ENCODE measurements around the gene NEDD1. TPM values are rescaled to one million over a fixed set of nuclear protein-coding genes. Genes with fewer than 3 reads are reported as not detected.

The NEDD1 gene
- total and polyA plus RNA-seq, 4 donors: 4.9 to 34.1 (median 10.3) TPM

DNA sequence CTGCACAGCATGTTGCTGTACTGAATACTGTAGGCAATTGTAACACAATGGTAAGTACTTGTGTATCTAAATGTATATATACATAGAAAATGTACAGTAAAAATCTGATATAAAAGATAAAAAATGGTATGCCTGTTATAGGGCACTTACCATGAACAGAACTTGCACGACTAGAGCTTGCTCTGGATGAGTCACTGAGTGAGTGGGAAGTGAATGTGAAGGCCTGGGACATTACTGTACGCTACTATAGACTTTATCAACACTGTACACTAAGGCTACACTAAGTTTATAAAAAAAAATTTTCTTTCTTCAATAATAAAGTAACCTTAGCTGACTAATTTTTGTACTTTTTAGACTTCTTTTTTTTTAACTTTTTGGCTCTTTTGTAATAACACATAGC, 24.2 kb upstream of the NEDD1 start:
- H3K27me3 ChIP-seq (ENCODE audit: control insufficient read depth in 3 of 3, insufficient read depth in 3 of 3, low read length in 2 of 3): no peaks in the 10 kb centered on the region
- H3K36me3 ChIP-seq (ENCODE audit: control insufficient read depth in 4 of 4, insufficient read depth in 4 of 4, low read length in 4 of 4): no peaks in the 10 kb centered on the region
- no peak overlapping the region for H3K27ac ChIP-seq (ENCODE audit: low read depth in 1 of 2, low read length in 1 of 2)
- TF ChIP-seq, protein P1, sequence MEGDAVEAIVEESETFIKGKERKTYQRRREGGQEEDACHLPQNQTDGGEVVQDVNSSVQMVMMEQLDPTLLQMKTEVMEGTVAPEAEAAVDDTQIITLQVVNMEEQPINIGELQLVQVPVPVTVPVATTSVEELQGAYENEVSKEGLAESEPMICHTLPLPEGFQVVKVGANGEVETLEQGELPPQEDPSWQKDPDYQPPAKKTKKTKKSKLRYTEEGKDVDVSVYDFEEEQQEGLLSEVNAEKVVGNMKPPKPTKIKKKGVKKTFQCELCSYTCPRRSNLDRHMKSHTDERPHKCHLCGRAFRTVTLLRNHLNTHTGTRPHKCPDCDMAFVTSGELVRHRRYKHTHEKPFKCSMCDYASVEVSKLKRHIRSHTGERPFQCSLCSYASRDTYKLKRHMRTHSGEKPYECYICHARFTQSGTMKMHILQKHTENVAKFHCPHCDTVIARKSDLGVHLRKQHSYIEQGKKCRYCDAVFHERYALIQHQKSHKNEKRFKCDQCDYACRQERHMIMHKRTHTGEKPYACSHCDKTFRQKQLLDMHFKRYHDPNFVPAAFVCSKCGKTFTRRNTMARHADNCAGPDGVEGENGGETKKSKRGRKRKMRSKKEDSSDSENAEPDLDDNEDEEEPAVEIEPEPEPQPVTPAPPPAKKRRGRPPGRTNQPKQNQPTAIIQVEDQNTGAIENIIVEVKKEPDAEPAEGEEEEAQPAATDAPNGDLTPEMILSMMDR (IDR thresholded peaks at IDR 0.05; ENCODE audit: control extremely low read depth, extremely low read depth): no peak
- peaks cover 0 to 3% (median 0%) of the 10 kb centered on the region in 4 donors for H3K9me3 ChIP-seq (ENCODE audit: control insufficient read depth in 4 of 4, insufficient read depth in 3 of 4, low read length in 3 of 4)
- WGBS, 2 donors: 74 to 78% methylated on average over 2 of the region's 2 CpGs
- H3K4me1 ChIP-seq (ENCODE audit: control insufficient read depth in 5 of 5, insufficient read depth in 5 of 5, low read length in 5 of 5): peaks cover 0 to 9% (median 6%) of the 10 kb centered on the region in 5 donors
- ATAC-seq (ENCODE audit: insufficient read depth, low FRiP score): no peak
- no peak for DNase-seq
- H3K4me3 ChIP-seq: no peak overlapping the region
- H3K9ac ChIP-seq (ENCODE audit: insufficient read depth in 1 of 2, low read length in 2 of 2): no peak overlapping the region

DNA sequence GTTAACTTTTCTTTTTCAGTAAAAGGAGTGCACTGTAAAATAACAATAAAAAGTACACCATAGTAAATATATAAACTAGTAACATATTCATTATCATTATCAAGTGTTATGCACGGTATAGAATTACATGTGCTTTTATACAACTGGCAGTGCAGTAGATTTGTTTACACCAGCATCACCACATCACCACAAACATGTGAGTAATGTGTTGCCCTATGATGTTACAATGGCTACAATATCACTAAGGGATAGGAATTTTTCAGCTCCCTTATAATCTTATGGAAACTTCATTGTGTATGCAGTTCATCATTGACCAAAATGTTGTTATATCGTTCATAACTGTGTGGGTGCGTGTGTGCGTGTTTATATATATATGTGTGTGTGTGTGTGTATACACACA, 23.5 kb upstream of the NEDD1 start:
- Histone ChIP-seq H3K27me3 (ENCODE audit: control insufficient read depth in 3 of 3, insufficient read depth in 3 of 3, low read length in 2 of 3) (no peaks in the 10 kb centered on the region), H3K4me1 (ENCODE audit: control insufficient read depth in 5 of 5, insufficient read depth in 5 of 5, low read length in 5 of 5) (peaks cover 0 to 9% (median 6%) of the 10 kb centered on the region in 5 donors), H3K9ac (ENCODE audit: insufficient read depth in 1 of 2, low read length in 2 of 2) (no peak overlapping the region), H3K4me3 (no peak overlapping the region), H3K27ac (ENCODE audit: low read depth in 1 of 2, low read length in 1 of 2) (no peak overlapping the region), H3K36me3 (ENCODE audit: control insufficient read depth in 4 of 4, insufficient read depth in 4 of 4, low read length in 4 of 4) (no peaks in the 10 kb centered on the region), H3K9me3 (ENCODE audit: control insufficient read depth in 4 of 4, insufficient read depth in 3 of 4, low read length in 3 of 4) (no peaks in the 10 kb centered on the region)
- no peak for ATAC-seq (ENCODE audit: insufficient read depth, low FRiP score)
- no peak for DNase-seq
- TF ChIP-seq, protein P1 (IDR thresholded peaks at IDR 0.05; ENCODE audit: control extremely low read depth, extremely low read depth): no peak
- WGBS, 2 donors: 93 to 95% methylated on average over 4 of the region's 4 CpGs

DNA sequence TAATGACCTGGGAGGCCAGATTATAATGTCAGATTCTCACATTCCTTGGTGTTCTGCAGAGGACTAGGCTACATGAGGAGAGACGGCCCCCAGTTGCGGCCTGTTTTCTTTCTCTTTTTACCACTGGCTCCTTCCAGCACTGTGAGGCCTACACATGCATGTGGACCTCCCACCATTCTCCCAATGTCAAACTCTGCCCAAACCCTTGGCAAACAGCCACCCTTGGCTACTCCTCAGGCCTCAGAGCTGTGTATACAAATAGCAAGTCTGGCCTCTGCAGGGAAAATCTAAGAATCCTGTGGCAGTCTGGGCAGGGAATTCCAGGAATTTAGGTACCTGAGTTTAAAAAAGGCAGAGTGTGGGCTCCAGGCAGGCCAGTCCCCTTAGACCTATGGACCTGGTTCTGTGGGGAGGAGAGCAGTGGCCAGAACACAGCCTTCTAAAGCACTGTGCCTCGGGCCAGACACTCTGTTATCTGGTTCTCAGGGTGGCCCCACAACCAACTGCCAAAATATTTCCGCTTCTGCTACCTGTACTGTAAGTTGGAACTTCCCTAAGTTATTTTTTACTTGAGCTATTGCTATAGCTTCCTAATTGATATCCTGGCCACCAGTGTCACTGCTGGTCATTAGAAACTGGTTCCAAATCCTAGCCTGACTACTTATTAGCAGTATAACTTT, 19.9 kb upstream of the NEDD1 start:
- peak; percentile 88 to 95 (median 94) for DNase-seq
- no peak overlapping the region for H3K4me3 ChIP-seq
- ATAC-seq (ENCODE audit: insufficient read depth, low FRiP score): no peak
- peaks cover 0 to 9% (median 6%) of the 10 kb centered on the region in 5 donors for H3K4me1 ChIP-seq (ENCODE audit: control insufficient read depth in 5 of 5, insufficient read depth in 5 of 5, low read length in 5 of 5)
- 66 to 69% methylated on average over 4 of the region's 4 CpGs for WGBS, 2 donors
- TF ChIP-seq, protein P1 (IDR thresholded peaks at IDR 0.05; ENCODE audit: control extremely low read depth, extremely low read depth): no peak
- H3K9ac ChIP-seq (ENCODE audit: insufficient read depth in 1 of 2, low read length in 2 of 2): no peak overlapping the region
- H3K9me3 ChIP-seq (ENCODE audit: control insufficient read depth in 4 of 4, insufficient read depth in 3 of 4, low read length in 3 of 4): no peaks in the 10 kb centered on the region
- H3K27me3 ChIP-seq (ENCODE audit: control insufficient read depth in 3 of 3, insufficient read depth in 3 of 3, low read length in 2 of 3): no peaks in the 10 kb centered on the region
- no peak overlapping the region for H3K27ac ChIP-seq (ENCODE audit: low read depth in 1 of 2, low read length in 1 of 2)
- H3K36me3 ChIP-seq (ENCODE audit: control insufficient read depth in 4 of 4, insufficient read depth in 4 of 4, low read length in 4 of 4): no peaks in the 10 kb centered on the region

Measured in lung (tissue), 12 donors.